CD14-positive monocyte (primary cell): ENCODE measurements around the gene SLC12A7. TPM values are rescaled to one million over a fixed set of nuclear protein-coding genes. Genes with fewer than 3 reads are reported as not detected.

Experiments used
- DNase-seq, 3 donors: peaks; one replicate each; pipeline ENCODE4 v3.0.0-alpha.2; 2011 to 2022
- H2AFZ ChIP-seq: 2 replicates; pipeline ENCODE4 v1.6.0; 2012; ENCODE audit warnings: mild to moderate bottlenecking, low read depth, low read length, inconsistent platforms; ENCODE audit not compliant: insufficient read depth, poor library complexity, severe bottlenecking
- H3K27ac ChIP-seq, 2 donors: 1 replicate in 1 of 2; 2 replicates in 1 of 2; pipeline ENCODE4 v1.5.1; 2012 to 2013; ENCODE audit warnings: low read length in 2 of 2, control low read depth in 1 of 2, inconsistent platforms in 1 of 2, low read depth in 1 of 2, mild to moderate bottlenecking in 1 of 2
- H3K27me3 ChIP-seq, 2 donors: one replicate each; pipeline versions ENCODE4 v1.6.0 to v1.6.1; 2011 to 2013; ENCODE audit warnings: low read length in 2 of 2; ENCODE audit not compliant: control insufficient read depth in 2 of 2, insufficient read depth in 2 of 2
- H3K36me3 ChIP-seq, 2 donors: replicated peaks in 1 of 2; 1 replicate in 1 of 2; 2 replicates in 1 of 2; pipeline versions ENCODE4 v1.5.1 to v1.6.1; 2012 to 2013; ENCODE audit warnings: low read length in 2 of 2, control low read depth in 1 of 2, inconsistent platforms in 1 of 2, mild to moderate bottlenecking in 1 of 2; ENCODE audit not compliant: insufficient read depth in 2 of 2, control insufficient read depth in 1 of 2
- H3K4me1 ChIP-seq, 2 donors: 1 replicate in 1 of 2; 2 replicates in 1 of 2; pipeline versions ENCODE4 v1.5.1 to v1.6.1; 2012 to 2013; ENCODE audit warnings: low read length in 2 of 2, control low read depth in 1 of 2, inconsistent platforms in 1 of 2, mild to moderate bottlenecking in 1 of 2, moderate library complexity in 1 of 2; ENCODE audit not compliant: insufficient read depth in 2 of 2, control insufficient read depth in 1 of 2
- H3K4me2 ChIP-seq: replicated peaks from 2 replicates; pipeline ENCODE3; 2012; ENCODE audit warnings: low read length, moderate library complexity, mild to moderate bottlenecking; ENCODE audit not compliant: poor library complexity, severe bottlenecking; ENCODE audit errors: extremely low read depth
- H3K4me3 ChIP-seq, 3 experiments: fragments of 200-600 bp in 1 of 3; sonication (generic) in 1 of 3; replicated peaks in 1 of 3; 1 replicate in 2 of 3; 2 replicates in 1 of 3; pipeline ENCODE4 v1.5.1; 2011 to 2013; ENCODE audit warnings: low read length in 3 of 3, mild to moderate bottlenecking in 3 of 3, control low read depth in 2 of 3, low read depth in 2 of 3, inconsistent platforms in 1 of 3, moderate library complexity in 1 of 3
- H3K79me2 ChIP-seq: 2 replicates; pipeline ENCODE4 v1.6.0; 2012; ENCODE audit warnings: mild to moderate bottlenecking, control low read depth, inconsistent platforms, low read length, moderate library complexity; ENCODE audit not compliant: insufficient read depth
- H3K9ac ChIP-seq: 2 replicates; pipeline ENCODE4 v1.6.0; 2017; ENCODE audit warnings: low read length, mild to moderate bottlenecking; ENCODE audit not compliant: insufficient read depth, poor library complexity, severe bottlenecking
- H3K9me3 ChIP-seq, 2 donors: replicated peaks in 1 of 2; 1 replicate in 1 of 2; 2 replicates in 1 of 2; pipeline versions ENCODE4 v1.5.1 to v1.6.1; 2012 to 2013; ENCODE audit warnings: low read length in 2 of 2, control low read depth in 1 of 2; ENCODE audit not compliant: control insufficient read depth in 1 of 2, insufficient read depth in 1 of 2
- H4K20me1 ChIP-seq: 2 replicates; pipeline ENCODE4 v1.6.0; 2012; ENCODE audit warnings: mild to moderate bottlenecking, low read length, control low read depth, moderate library complexity; ENCODE audit not compliant: insufficient read depth
- H3K27ac Mint-ChIP-seq, 7 donors: one replicate each; pipeline ENCODE4 v1.8.0; 2020; ENCODE audit warnings: mild to moderate bottlenecking in 7 of 7, mixed read lengths in 7 of 7, moderate library complexity in 6 of 7, inconsistent platforms in 2 of 7
- H3K27me3 Mint-ChIP-seq, 3 donors: one replicate each; pipeline ENCODE4 v1.8.0; 2021 to 2022; ENCODE audit warnings: low read depth in 3 of 3, mild to moderate bottlenecking in 3 of 3, mixed read lengths in 3 of 3, moderate library complexity in 3 of 3, inconsistent platforms in 1 of 3
- H3K36me3 Mint-ChIP-seq, 2 donors: one replicate each; pipeline ENCODE4 v1.8.0; 2020; ENCODE audit warnings: mixed read lengths in 2 of 2, inconsistent platforms in 1 of 2, mild to moderate bottlenecking in 1 of 2
- H3K4me1 Mint-ChIP-seq: one replicate; pipeline ENCODE4 v1.8.0; 2020; ENCODE audit warnings: mild to moderate bottlenecking, mixed read lengths
- H3K4me3 Mint-ChIP-seq, 2 donors: one replicate each; pipeline ENCODE4 v1.8.0; 2020; ENCODE audit warnings: mild to moderate bottlenecking in 2 of 2, mixed read lengths in 2 of 2, moderate library complexity in 1 of 2
- H3K9me3 Mint-ChIP-seq, 7 donors: one replicate each; pipeline ENCODE4 v1.8.0; 2020 to 2022; ENCODE audit warnings: mixed read lengths in 7 of 7, mild to moderate bottlenecking in 6 of 7, moderate library complexity in 6 of 7, inconsistent platforms in 2 of 7
- CTCF ChIP-seq: fragments of 200-600 bp; IDR thresholded peaks from one replicate; pipeline ENCODE4 v1.8.0; 2022; ENCODE audit warnings: antibody characterized with exemption, mild to moderate bottlenecking
- WGBS: methylation state at CpG from one replicate; pipeline ENCODE4 v1.1.5; 2013; ENCODE audit warnings: missing lambda C conversion rate; ENCODE audit not compliant: insufficient coverage; 5-methylcytosine and 5-hydroxymethylcytosine counted together
- intact Hi-C, 2 donors: fragments of 100-400 bp; cut with micrococcal nuclease; formaldehyde crosslinking; loops; one replicate each; pipeline versions ENCODE4 v1.15.0 to v1.15.1; 2023
- polyA plus RNA-seq, 3 donors: library from polyadenylated mRNA; depleted of rRNA in 1 of 3; unstranded in 2 of 3; stranded (reverse) in 1 of 3; fragments of 300-500 nt in 2 of 3; fragments of >200 nt in 1 of 3; fragmentation: Illumina TruSeq in 2 of 3; gene quantifications; 1 replicate in 2 of 3; 2 replicates in 1 of 3; pipeline ENCODE4 v1.2.3, GENCODE V29; 2012 to 2021

Gene SLC12A7
- polyA plus RNA-seq, 3 donors, result 8.2 to 31.2 (median 12.5) TPM

GRCh38 chr5:1044117-1044516 lies 67.7 kb downstream of the SLC12A7 start:
- no peak for TF ChIP-seq CTCF
- no peaks in the 10 kb centered on the region for H3K4me1 ChIP-seq
- peaks cover 0 to 4% (median 3%) of the 10 kb centered on the region in 3 donors for H3K27me3 Mint-ChIP-seq
- DNase-seq, result no peak
- H3K36me3 Mint-ChIP-seq, result no peaks in the 10 kb centered on the region
- H3K9ac ChIP-seq, result no peak overlapping the region
- no peaks in the 10 kb centered on the region for H4K20me1 ChIP-seq
- peaks cover 8 to 66% (median 15%) of the 10 kb centered on the region in 7 donors for H3K9me3 Mint-ChIP-seq
- no peaks in the 10 kb centered on the region for H3K4me1 Mint-ChIP-seq
- H2AFZ ChIP-seq, result no peak overlapping the region
- WGBS, result 88% methylated on average over 5 of the region's 5 CpGs
- no peaks in the 10 kb centered on the region for H3K27me3 ChIP-seq
- H3K27ac Mint-ChIP-seq, result no peak overlapping the region
- H3K36me3 ChIP-seq, result no peaks in the 10 kb centered on the region
- no peak overlapping the region for H3K4me3 ChIP-seq
- peaks cover 0 to 22% of the 10 kb centered on the region in 2 donors for H3K9me3 ChIP-seq
- no peak overlapping the region for H3K4me3 Mint-ChIP-seq
- H3K27ac ChIP-seq, result no peak overlapping the region
- intact Hi-C loops, result no loop called here
- no peak overlapping the region for H3K4me2 ChIP-seq
- H3K79me2 ChIP-seq, result no peaks in the 10 kb centered on the region

DNA sequence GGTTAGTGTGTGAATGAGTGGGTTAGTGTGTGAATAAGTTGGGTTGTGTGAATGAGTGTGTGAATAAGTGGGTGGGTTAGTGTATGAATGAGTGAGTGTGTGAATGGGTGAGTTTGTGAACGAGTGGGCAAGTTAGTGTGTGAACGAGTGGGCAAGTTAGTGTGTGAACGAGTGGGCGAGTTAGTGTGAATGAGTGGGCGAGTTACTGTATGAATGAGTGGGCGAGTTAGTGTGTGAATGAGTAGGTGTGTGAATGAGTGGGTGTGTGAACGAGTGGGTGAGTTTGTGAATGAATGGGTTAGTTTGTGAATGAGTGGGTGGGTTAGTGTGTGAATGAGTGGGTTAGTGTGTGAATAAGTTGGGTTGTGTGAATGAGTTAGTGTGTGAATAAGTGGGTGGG lies 68.5 kb downstream of the SLC12A7 start:
- 86% methylated on average over 7 of the region's 7 CpGs for WGBS
- peaks cover 8 to 64% (median 15%) of the 10 kb centered on the region in 7 donors for H3K9me3 Mint-ChIP-seq
- no peak overlapping the region for H3K27ac ChIP-seq
- no peak overlapping the region for H3K27ac Mint-ChIP-seq
- peaks cover 0 to 4% (median 2%) of the 10 kb centered on the region in 3 donors for H3K27me3 Mint-ChIP-seq
- DNase-seq, result no peak
- TF ChIP-seq CTCF, result no peak
- no peak overlapping the region for H3K9ac ChIP-seq
- no peaks in the 10 kb centered on the region for H4K20me1 ChIP-seq
- no peak overlapping the region for H3K4me3 Mint-ChIP-seq
- H3K4me1 Mint-ChIP-seq, result no peaks in the 10 kb centered on the region
- no peaks in the 10 kb centered on the region for H3K36me3 Mint-ChIP-seq
- H3K4me2 ChIP-seq, result no peak overlapping the region
- H3K27me3 ChIP-seq, result no peaks in the 10 kb centered on the region
- H3K4me3 ChIP-seq, result no peak overlapping the region
- peaks cover 0 to 22% of the 10 kb centered on the region in 2 donors for H3K9me3 ChIP-seq
- intact Hi-C loops, result no loop called here
- H3K79me2 ChIP-seq, result no peaks in the 10 kb centered on the region
- H3K36me3 ChIP-seq, result no peaks in the 10 kb centered on the region
- H3K4me1 ChIP-seq, result no peaks in the 10 kb centered on the region
- no peak overlapping the region for H2AFZ ChIP-seq
